Psoas muscle (tissue), 8 donors: Measurements from ENCODE around the gene GALNT15. TPM values are rescaled to one million over a fixed set of nuclear protein-coding genes. Genes with fewer than 3 reads are reported as not detected.
A peak's percentile ranks its signal among the peaks of the same experiment; 100 is the strongest.

Experiments
- ATAC-seq, 4 donors: fragments of 200-7000 bp; cut with Tn5 transposase; one replicate each; pipeline ENCODE4 v1.9.1; 2020; ENCODE audit warnings: moderate library complexity in 3 of 4, mild to moderate bottlenecking in 2 of 4
- DNase-seq, 2 donors: peaks; one replicate each; pipeline ENCODE4 v3.0.0-alpha.2; 2020
- H3K27ac ChIP-seq: fragments of 200-600 bp; one replicate; pipeline ENCODE4 v1.8.0; 2022
- H3K27me3 ChIP-seq, 3 donors: fragments of 200-600 bp in 1 of 3; one replicate each; pipeline versions ENCODE4 v1.6.1 to v1.8.0; 2013 to 2022; ENCODE audit warnings: low read length in 2 of 3, mild to moderate bottlenecking in 2 of 3, moderate library complexity in 1 of 3; ENCODE audit not compliant: insufficient read depth in 3 of 3
- H3K36me3 ChIP-seq, 2 donors: fragments of 200-600 bp in 1 of 2; one replicate each; pipeline versions ENCODE4 v1.6.1 to v1.8.0; 2013 to 2022; ENCODE audit warnings: low read depth in 1 of 2, mild to moderate bottlenecking in 1 of 2, moderate library complexity in 1 of 2; ENCODE audit not compliant: insufficient read depth in 1 of 2
- H3K4me1 ChIP-seq: fragments of 200-600 bp; one replicate; pipeline ENCODE4 v1.8.0; 2022
- H3K4me3 ChIP-seq: fragments of 200-600 bp; one replicate; pipeline ENCODE4 v1.8.0; 2022; ENCODE audit warnings: mild to moderate bottlenecking
- H3K9me3 ChIP-seq: fragments of 200-600 bp; one replicate; pipeline ENCODE4 v1.8.0; 2022
- WGBS, 3 donors: extraction: QIAGEN DNeasy Blood & Tissue Kit; methylation state at CpG; one replicate each; pipeline versions ENCODE4 v1.1.6 to v1.1.7; 2013; 5-methylcytosine and 5-hydroxymethylcytosine counted together
- intact Hi-C, 2 donors: fragments of 100-400 bp; cut with DNase I; formaldehyde crosslinking; loops; one replicate each; pipeline versions ENCODE4 v1.11.0 to v1.14.2; 2022
- polyA plus RNA-seq, 3 donors: library from polyadenylated mRNA; stranded (reverse); fragments of 200-250 nt; gene quantifications; one replicate each; pipeline ENCODE4 v1.2.3, GENCODE V29; 2013
- total RNA-seq, 4 donors: library from RNA; stranded (reverse); fragmentation: NEBNext Ultra II Directional in 2 of 4; extraction: Animal tissue kit (Norgen Biotek cat#: 25700) in 2 of 4; gene quantifications; one replicate each; pipeline versions ENCODE4 v1.2.1 to v1.2.4, GENCODE V29; 2021 to 2023
- TF ChIP-seq, protein P1 (sequence below): fragments of 200-600 bp; IDR thresholded peaks from one replicate; pipeline ENCODE4 v1.8.0; 2022; ENCODE audit warnings: antibody characterized with exemption
- donor health status: healthy with polysubstance abuse.
- donor health status: DM: no; HTN: no; CAD: no; lungs with moderate emphysema.
- donor health status: Bipolar disorder and iron deficiency.
- donor health status: healthy.
- donor health status: DM: yes; HTN: yes; CAD: no.
- donor health status: DM: no; HTN: no; CAD: no.
- donor health status: DM: no; HTN: no; CAD: no.
- donor health status: DM: yes; HTN: yes; CAD: no.

GALNT15 gene
- total and polyA plus RNA-seq, 7 donors: 5.5 to 50.6 (median 25.8) TPM

DNA sequence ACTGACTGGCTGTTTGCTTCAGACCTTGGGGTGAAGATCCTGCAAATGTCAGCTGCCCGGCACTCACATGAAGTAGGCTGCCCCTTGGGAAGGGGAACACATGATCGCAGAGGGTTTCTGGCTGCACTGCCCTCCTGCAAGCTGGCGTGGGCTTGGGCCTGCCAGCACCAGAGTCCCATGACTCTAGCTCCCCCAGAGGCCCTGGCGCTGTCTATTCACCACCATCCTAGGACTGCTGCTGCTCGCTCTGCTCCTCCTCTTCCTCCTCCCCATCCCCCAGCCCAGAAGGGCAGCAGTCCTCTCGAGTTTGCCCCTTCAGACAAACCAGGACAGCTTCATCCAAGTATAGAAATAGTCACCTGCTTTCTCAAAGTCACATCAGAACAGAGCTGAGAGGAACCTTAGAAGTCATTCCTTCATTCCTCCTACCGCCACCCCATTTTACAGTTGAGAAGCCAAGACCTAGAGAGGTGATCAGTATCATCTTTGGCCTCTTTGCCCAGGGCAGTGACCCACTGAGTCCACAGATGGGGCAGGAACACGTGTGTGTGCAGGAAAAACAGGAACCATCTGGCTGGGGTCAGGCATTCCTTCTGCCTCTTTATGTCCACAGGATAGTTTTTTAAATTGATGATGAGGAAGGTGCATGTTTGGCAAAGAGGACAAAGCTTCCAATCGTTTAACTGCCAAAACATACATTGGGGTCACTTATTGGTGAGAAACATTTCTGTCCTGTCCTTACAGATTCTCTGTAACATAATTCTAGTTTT, 77.0 kb downstream of the GALNT15 start:
- DNase-seq (no peak), ATAC-seq (no peak)
- H3K27ac ChIP-seq: no peak overlapping the region
- TF ChIP-seq, protein P1, sequence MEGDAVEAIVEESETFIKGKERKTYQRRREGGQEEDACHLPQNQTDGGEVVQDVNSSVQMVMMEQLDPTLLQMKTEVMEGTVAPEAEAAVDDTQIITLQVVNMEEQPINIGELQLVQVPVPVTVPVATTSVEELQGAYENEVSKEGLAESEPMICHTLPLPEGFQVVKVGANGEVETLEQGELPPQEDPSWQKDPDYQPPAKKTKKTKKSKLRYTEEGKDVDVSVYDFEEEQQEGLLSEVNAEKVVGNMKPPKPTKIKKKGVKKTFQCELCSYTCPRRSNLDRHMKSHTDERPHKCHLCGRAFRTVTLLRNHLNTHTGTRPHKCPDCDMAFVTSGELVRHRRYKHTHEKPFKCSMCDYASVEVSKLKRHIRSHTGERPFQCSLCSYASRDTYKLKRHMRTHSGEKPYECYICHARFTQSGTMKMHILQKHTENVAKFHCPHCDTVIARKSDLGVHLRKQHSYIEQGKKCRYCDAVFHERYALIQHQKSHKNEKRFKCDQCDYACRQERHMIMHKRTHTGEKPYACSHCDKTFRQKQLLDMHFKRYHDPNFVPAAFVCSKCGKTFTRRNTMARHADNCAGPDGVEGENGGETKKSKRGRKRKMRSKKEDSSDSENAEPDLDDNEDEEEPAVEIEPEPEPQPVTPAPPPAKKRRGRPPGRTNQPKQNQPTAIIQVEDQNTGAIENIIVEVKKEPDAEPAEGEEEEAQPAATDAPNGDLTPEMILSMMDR: no peak
- no peaks in the 10 kb centered on the region for H3K27me3 ChIP-seq
- peaks cover 24% of the 10 kb centered on the region for H3K4me1 ChIP-seq
- H3K36me3 ChIP-seq: no peaks in the 10 kb centered on the region
- WGBS, 3 donors: 66 to 71% (median 70%) methylated on average over 9 of the region's 9 CpGs
- intact Hi-C loops: no loop called here
- H3K4me3 ChIP-seq: no peak overlapping the region
- no peaks in the 10 kb centered on the region for H3K9me3 ChIP-seq

DNA sequence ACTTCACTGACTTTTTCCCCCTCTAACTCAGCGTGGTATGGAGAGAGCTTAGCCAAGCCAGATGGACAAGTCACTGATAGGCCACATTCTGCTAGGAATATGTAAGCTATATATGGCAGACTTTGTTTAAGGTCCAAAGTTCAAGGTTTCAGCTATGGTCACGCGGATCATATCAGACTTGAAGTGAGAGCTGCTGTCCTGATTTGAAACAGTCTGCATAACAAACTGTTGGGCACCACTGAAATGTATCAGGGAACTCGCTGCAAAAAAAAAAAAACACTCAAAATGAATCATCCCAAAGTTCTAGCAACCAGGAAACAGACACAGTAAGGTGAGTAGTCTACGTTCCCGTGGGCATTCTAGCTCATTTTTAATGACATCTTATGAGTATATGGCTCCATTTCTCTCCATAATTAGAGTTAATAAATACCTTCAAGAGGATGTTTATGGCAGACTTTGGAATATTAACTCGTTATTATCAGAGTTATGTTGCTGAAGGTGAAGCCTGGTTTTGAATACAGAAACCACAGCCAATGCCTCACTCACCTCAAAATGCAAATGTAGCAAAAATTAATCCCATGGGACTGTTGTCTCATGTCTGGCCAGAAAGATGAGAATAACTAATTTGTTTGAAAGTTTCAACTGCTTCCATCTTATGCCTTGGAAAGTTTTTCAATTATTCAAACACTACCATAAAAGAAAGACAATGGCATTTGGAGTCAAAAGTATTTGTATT, 77.9 kb downstream of the GALNT15 start:
- Histone ChIP-seq H3K4me1 (peaks cover 32% of the 10 kb centered on the region), H3K9me3 (no peaks in the 10 kb centered on the region), H3K27ac (no peak overlapping the region), H3K4me3 (no peak overlapping the region), H3K36me3 (no peaks in the 10 kb centered on the region), H3K27me3 (no peaks in the 10 kb centered on the region)
- DNase-seq: no peak
- WGBS, 3 donors: 71 to 78% (median 76%) methylated on average over 7 of the region's 7 CpGs
- TF ChIP-seq, protein P1: no peak
- intact Hi-C loops: no loop called here
- ATAC-seq: no peak

DNA sequence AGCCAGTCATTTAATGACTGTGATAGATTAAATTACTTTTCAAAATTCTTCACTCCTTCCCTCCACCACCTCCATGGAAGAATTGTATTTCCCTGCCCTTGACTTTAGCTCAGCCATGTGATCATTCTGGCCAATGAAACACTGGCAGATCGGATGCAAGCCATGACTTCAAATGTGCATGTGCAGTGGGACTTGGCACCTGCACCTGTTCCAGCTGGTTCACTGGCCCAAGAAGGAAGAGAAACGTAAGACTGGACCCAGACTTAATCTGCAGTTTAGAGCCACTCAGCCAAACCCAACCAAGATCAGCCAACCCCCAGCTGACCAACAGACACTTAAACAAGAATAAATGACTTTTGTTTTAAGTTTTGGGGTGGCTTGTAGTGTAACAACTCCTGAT, 78.5 kb downstream of the GALNT15 start:
- intact Hi-C loops: no loop called here
- TF ChIP-seq, protein P1: no peak
- no peak overlapping the region for H3K4me3 ChIP-seq
- no peaks in the 10 kb centered on the region for H3K27me3 ChIP-seq
- no peaks in the 10 kb centered on the region for H3K36me3 ChIP-seq
- 21 to 55% (median 37%) methylated on average over 2 of the region's 2 CpGs for WGBS, 3 donors
- H3K27ac ChIP-seq: peak overlapping the region; percentile 76
- no peak for DNase-seq
- H3K9me3 ChIP-seq: no peaks in the 10 kb centered on the region
- ATAC-seq: peak in 2 of 4 donors; percentile 22 to 37
- peaks cover 37% of the 10 kb centered on the region for H3K4me1 ChIP-seq

DNA sequence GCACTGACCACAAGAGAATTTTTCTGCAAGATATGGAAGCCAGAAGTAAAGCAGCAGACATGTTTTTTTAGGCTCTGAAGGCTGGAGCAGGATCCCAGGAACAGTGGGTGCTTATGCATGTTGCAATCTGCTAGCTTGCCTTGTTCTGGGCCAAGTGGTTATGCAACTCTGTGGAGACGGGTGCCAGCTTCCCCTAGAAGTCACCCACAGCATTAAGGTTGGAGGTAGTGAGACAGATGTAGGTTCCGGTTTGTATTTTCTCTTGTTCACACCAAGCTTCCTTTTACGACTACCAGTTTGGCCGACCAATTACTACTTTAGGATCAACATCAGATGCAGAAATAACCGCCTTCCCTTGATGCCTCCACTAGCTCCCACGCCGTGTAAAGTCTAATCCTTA, 79.1 kb downstream of the GALNT15 start:
- intact Hi-C loops: no loop called here
- TF ChIP-seq, protein P1: no peak
- ATAC-seq: peak; percentile 72 to 90 (median 87)
- peak; percentile 62 to 85 for DNase-seq
- WGBS, 3 donors: 45 to 68% (median 50%) methylated on average over 7 of the region's 7 CpGs
- Histone ChIP-seq H3K27ac (peak overlapping the region; percentile 76), H3K4me1 (peaks cover 44% of the 10 kb centered on the region), H3K36me3 (peaks cover 0 to under 1% of the 10 kb centered on the region in 2 donors), H3K9me3 (no peaks in the 10 kb centered on the region), H3K27me3 (no peaks in the 10 kb centered on the region), H3K4me3 (no peak overlapping the region)
